ENCODE data around the gene FNDC3B.

DNA sequence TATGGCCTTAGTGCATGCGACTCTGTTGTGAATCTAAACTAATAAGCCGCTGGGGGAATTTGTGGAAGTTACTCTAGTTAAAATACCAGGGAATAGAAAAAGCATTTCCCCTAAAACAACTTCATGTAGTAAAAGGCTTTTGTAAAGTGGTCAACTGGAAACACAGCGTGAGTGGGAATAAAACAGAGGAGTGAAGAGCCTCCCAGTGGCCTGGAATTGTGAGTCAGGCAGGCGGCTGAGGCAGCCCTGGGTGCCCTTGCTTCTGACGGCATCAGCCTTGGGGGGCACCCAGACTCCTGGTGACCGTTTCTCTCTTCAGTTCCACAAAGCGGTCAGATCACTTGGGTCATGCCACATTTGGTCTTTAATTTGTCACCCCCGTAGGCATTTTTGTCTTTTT, 300.5 kb downstream of the FNDC3B start:
- TF ChIP-seq, protein P1, sequence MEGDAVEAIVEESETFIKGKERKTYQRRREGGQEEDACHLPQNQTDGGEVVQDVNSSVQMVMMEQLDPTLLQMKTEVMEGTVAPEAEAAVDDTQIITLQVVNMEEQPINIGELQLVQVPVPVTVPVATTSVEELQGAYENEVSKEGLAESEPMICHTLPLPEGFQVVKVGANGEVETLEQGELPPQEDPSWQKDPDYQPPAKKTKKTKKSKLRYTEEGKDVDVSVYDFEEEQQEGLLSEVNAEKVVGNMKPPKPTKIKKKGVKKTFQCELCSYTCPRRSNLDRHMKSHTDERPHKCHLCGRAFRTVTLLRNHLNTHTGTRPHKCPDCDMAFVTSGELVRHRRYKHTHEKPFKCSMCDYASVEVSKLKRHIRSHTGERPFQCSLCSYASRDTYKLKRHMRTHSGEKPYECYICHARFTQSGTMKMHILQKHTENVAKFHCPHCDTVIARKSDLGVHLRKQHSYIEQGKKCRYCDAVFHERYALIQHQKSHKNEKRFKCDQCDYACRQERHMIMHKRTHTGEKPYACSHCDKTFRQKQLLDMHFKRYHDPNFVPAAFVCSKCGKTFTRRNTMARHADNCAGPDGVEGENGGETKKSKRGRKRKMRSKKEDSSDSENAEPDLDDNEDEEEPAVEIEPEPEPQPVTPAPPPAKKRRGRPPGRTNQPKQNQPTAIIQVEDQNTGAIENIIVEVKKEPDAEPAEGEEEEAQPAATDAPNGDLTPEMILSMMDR (IDR thresholded peaks at IDR 0.05; ENCODE audit: low read length), result no peak
- TF ChIP-seq EZH2 (optimal IDR thresholded peaks at IDR 0.05; ENCODE audit: low read depth, low read length) (no peak), EZH2phosphoT487 (IDR thresholded peaks at IDR 0.05; ENCODE audit: low read length) (no peak)
